Measurements from ENCODE around the gene MCM3AP.
A peak's percentile ranks its signal among the peaks of the same experiment; 100 is the strongest.

Gene MCM3AP

DNA sequence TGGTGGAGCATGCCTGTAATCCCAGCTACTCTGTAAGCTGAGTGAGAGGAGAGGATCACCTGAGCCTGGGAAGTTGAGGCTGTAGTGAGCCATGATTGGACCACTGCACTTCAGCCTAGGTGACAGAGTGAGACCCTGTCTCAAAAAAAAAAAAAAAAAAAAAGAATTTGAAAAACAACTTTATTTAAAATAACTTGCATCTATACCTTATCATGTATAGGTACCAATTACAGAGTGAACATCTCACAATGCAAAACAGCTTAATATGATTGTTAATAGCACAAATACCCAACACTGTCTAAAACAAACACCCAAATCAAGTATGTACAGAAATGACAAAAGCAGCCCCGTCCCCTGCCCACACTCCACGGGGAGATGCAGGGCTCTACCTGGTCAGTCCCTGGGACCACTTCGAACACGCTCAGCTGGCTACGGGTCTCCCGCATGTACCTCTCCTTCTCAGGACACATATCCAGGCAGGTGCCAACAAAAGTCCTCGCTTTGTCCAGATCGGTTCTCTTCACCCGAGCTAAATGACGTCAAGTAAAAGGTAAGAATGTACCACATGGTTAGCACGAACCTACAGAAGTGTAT is 10.5 kb downstream of the MCM3AP start:
- DNase-seq (ENCODE audit: low read depth in 1 of 2, low spot score in 1 of 2), result no peak

DNA sequence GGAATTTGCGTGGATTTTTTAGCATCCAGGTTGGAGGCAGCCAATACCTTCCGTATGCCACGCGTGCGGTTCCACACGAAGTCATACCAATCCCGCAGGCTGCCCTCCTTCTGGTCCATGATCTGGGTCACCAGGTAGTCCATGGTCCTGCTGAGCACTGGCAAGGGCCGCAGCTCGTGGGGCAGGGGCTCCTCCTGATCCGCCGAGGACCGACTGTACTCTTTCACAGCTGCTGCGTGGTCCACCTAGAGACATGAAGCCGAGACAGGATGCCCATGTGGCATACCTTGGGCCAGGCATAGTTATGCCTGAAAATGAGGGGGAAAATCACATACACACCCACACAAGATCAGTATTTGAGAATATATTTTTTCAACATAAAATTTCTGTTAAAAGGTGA is 12.1 kb downstream of the MCM3AP start:
- no peak for DNase-seq (ENCODE audit: low read depth in 1 of 2, low spot score in 1 of 2)

DNA sequence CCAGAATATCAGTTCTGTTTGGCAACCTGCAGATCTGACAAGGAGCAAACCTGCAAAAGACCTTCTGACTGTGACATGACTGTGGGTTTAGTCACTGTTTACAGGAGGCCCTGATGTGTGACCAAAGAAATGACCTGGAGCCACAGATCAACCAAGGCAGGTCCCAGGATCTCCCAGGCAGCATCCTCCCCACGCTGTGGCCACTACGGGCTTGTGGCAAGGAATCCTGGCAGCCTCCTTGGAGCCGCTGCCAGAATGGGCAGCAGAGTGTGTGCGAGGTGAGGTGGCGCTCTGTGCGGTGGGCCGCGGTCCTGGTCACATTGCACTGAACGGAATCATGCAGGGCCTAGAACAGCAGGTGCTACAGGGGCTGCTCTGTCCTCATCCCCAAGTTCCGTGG is 15.9 kb downstream of the MCM3AP start:
- no peak for DNase-seq (ENCODE audit: low read depth in 1 of 2, low spot score in 1 of 2)

GRCh38 chr21:46268371-46268770 is 17.0 kb downstream of the MCM3AP start:
- no peak for DNase-seq (ENCODE audit: low read depth in 1 of 2, low spot score in 1 of 2)

DNA sequence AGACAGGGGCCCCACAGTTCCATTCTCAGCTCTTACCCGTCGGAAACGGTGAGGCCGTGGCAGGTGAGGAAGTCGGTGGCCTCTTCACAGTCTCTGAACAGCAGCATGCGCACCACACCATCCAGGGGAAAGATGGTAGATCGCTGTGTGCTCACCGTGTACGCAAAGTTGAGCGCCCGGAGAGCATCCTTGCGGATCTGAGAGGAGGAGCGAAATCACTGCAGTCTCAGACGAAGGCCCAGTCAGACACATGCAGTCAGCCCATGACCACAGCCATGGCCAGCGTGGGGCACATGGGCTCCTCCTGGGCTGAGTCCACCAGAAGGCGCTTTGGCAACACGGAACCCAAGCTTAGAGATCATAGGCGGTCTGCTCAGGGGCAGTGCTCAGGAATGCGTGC is 18.5 kb downstream of the MCM3AP start:
- no peak for DNase-seq (ENCODE audit: low read depth in 1 of 2, low spot score in 1 of 2)

DNA sequence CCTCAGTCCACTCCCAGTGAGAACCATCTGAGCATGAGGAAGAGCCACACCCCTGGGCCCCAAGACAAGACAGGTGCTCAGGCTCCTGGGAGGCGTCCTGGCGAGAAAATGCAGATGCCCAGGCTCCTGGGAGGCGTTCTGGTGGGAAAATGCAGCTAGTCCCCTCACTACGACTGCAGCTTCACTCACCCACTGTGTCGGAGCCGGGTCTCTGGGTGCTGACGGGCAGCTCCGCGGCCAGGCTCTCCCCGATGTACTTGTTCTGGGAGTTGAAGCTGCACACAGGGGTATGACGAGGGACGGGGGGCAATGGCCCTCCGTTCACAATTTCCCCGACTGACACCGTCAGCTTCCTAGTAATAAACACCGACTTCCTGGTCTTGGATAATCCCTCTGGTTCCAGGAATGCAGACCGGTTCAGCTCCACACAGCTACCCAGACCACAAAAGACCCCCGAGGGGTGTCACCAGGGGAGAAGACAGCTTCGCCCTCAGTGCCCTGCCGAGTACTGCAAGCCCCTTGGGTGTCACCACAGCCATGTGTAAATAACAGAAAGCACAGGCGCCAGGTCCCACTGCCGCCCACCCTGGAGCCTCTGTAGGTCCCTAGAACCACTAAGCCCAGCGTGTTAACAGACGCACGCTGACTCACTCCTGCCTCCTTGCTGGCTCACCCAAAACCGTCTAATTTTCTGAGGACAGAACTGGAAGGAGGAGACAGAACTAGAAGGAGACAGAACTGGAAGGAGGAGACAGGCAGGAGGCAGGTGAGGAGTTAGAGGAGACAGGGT is 19.5 kb downstream of the MCM3AP start:
- no peak for DNase-seq (ENCODE audit: low read depth in 1 of 2, low spot score in 1 of 2)

- no peak for DNase-seq (ENCODE audit: low read depth in 1 of 2, low spot score in 1 of 2)
These were observed 20.7 kb downstream of the MCM3AP start for GRCh38 chr21:46264690-46265144.

- no peak for DNase-seq (ENCODE audit: low read depth in 1 of 2, low spot score in 1 of 2)
These were observed 21.2 kb downstream of the MCM3AP start for GRCh38 chr21:46264046-46264689.

- no peak for DNase-seq (ENCODE audit: low read depth in 1 of 2, low spot score in 1 of 2)
These were observed 28.9 kb downstream of the MCM3AP start for GRCh38 chr21:46256501-46256994.

DNA sequence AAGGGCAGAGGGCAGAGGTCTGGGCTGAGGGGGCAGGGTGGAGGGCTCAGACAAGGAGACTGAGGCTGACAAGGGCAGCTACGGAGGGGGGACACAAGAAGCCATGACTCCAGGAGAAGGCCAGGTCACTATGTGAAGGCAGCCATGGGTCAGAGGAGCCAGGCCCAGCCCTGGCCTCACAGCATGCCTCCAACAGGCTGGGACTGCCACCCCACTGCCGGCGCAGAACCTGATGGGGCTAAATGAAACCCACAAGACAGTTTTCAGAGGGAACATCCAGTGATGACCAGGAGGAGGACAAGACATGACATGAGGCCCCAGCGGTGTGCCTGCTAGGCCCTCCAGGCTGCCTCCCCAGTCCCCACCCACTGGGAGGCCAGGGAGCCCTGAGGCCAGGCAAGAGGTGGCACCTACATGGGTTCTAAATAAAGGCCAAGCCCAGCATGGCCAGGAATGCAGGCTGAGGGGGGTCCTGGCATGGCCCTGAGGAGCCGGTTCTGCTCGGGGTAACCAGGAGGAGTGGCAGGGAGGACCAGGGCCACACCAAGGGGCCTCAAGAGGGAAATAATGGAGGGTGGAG is 29.6 kb downstream of the MCM3AP start:
- no peak for DNase-seq (ENCODE audit: low read depth in 1 of 2, low spot score in 1 of 2)

DNA sequence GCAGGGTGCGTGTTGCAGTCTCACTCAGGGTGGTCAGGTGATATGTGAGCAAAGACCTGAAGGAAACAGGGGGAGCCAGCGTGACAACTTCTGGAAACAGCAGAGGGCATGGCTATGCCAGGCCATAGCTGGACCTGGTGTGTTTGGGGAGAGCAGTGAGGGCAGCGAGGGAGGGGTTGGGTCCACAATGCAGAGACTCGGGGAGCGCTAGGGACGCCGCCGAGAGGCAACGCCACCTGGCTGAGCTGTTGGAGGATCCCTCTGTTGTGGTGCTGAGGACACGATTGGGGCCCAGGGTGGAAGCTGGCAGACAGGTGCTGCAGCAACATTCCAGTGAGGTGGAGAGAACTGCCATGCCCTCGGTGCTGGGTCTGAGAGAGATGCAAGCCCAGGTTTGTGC is 30.2 kb downstream of the MCM3AP start:
- DNase-seq (ENCODE audit: low read depth in 1 of 2, low spot score in 1 of 2), result no peak

DNA sequence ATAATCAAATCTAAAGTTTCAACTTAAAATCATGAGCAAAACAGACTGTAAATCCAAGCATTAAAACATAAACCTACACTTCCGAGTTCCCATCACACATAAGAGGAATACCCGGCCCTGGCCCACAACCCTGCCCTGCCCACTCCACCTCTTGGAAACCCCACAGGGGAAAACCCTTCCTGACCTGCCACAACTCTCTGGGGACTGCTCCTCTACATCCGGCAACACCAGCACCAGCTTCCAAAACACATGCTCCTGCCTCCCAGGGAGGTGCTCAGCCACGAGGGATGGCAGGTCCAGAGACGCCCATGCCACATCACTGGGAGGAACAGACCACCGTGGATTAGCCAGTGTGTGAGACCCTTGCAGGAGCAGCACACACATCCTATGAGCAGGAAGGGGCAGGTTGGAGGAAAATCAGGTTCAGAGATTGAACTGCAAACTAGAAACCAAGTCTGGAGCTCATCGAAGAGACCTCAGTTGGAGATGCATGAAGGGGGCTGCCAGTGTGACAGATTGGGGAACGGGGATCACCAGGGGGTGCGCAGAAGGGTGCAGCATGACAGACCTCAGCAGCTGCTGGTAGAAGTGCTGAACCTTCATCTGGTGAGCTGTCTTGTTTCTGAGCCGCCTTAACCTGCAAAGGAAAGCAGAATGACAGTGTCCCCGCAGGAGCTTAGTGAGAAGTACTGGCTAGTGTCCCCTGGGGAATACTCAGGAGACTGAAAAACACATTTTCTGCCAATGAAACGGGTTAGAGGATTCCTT is 31.0 kb downstream of the MCM3AP start:
- no peak for DNase-seq (ENCODE audit: low read depth in 1 of 2, low spot score in 1 of 2)

DNA sequence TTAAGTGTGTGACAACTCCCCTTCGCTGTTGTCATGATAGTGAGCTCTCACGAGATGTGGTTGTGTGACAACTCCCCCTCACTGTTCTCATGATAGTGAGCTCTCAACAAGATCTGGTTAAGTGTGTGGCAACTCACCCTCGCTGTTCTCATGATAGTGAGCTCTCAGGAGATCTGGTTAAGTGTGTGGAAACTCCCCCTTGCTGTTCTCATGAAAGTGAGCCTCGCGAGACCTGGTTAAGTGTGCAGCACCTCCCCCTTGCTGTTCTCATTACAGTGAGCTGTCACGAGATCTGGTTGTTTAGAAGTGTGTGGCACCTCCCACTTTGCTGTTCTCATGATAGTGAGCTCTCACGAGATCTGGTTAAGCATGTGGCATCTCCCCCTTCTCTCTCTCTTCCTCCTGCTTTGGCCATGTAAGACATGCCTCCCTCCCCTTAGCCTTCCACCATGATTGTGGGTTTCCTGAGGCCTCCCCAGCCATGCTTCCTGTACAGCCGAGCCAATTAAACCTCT is 31.7 kb downstream of the MCM3AP start:
- DNase-seq (ENCODE audit: low read depth in 1 of 2, low spot score in 1 of 2), result peak in 1 of 2 donors; percentile 17

- DNase-seq (ENCODE audit: low read depth in 1 of 2, low spot score in 1 of 2), result no peak
These were observed 32.6 kb downstream of the MCM3AP start for GRCh38 chr21:46252840-46253239.

DNA sequence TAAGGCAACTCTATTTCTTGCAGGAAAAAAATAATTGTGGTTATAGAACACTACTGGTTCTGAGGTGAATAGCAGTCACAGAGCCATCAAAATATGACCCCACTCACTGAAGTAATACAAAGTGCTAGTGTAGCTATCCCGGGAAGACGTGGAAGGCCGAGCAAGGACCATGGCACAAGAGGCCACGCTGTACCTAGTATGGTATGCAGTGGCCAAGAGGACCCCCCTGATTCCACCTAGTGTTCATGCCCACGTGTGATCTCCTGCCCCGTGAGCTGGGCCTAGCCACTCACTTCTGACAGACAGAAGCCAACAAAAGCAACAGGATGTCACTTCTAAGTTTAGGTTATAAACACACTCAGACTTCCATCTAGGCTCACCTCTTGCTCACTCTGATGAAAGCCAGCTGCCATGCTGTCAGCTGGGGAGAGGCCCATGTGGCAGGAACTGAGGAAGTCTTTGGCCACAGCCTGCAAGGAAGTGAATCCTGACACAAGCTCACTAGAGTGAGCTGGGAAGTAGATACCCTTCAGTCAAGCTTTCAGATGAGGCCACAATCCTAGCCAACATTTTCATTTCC is 35.2 kb downstream of the MCM3AP start:
- no peak for DNase-seq (ENCODE audit: low read depth in 1 of 2, low spot score in 1 of 2)

GRCh38 chr21:46248827-46249226 is 36.6 kb downstream of the MCM3AP start:
- DNase-seq (ENCODE audit: low read depth in 1 of 2, low spot score in 1 of 2), result no peak

DNA sequence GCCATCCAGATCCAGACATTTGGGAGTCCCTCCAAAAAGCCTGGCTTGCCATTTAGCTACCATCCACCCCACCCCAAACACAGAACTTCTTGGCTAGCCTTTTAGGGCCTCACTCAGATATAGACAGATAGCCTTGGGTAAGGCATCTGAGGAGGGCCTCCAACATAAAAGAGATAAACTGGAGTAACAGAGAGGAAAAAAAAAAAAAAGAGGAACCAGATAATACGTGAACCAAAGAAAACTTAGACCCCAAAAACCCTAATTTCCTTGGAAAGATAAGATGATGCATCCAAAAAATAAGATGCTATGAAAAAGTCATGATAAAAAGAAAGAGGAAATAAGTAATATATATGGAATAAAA is 37.0 kb downstream of the MCM3AP start:
- DNase-seq (ENCODE audit: low read depth in 1 of 2, low spot score in 1 of 2), result no peak

DNA sequence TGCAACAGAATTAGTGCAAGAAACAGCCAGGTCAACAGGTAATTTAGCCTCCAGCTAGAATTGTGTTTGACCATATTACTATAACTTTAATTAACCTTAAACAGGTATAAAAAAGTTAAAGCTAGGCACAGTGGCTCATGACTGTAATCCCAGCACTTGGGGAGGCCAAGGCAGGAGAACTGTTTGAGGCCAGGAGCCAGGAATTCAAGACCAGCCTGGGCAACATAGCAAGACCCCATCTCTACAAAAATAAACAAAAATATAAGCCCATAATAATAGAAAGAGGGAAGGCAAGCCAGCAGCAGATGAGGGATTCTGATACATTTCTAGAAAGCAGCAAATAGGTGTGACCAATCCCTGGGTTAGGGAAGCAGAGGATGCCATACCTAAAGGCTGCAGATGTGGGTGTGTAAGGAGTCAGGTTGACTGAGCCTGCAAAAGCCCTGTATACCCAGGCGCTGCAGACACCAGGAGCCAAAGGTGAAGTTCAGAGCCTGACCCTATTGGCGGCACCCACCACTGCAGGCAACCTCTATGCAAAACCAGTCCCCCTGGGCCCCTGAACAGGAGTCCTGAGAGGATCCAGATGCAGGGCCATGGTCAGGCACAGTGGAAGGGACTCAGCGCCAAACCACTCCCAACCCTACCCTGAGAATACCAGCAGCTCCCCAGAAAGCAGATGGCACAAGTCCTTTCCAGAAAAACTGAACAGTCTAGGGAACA is 37.6 kb downstream of the MCM3AP start:
- no peak for DNase-seq (ENCODE audit: low read depth in 1 of 2, low spot score in 1 of 2)

DNA sequence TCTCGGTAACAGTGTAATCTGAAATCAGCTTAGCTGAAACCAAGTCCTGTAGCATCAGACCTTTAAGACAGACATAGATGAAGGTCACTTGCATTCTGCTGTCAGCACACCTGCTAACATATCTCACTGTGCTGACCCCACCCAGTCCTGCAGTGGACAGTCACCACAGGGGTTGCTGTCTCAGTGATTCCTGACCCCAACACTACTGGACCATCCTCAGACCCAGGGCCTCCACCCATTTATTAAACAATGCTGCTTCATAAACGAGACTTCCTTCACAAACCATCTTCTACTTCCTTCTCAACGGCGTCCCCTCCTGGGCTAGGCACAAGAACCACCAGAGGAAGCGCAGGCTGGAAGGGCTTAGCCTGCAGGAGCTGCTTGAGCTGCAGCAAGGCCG is 39.1 kb downstream of the MCM3AP start:
- no peak for DNase-seq (ENCODE audit: low read depth in 1 of 2, low spot score in 1 of 2)

All from activated T-helper 1 cell treated with anti-CD3 and anti-CD28 coated beads, Interleukin-2, amount 50 U/mL, for 16 hours (primary cell).